H1 (cell line): ENCODE measurements around the gene PTPN3. TPM values are rescaled to one million over a fixed set of nuclear protein-coding genes. Genes with fewer than 3 reads are reported as not detected.

ENCODE experiments used
- CTCF ChIA-PET: fragments of 300-600 bp; sonication (Branson Sonifier 250); formaldehyde crosslinking; loops from one replicate; lab custom pipeline; 2021; ENCODE audit not compliant: partially characterized antibody; lab: Charles Lee
- POLR2A ChIA-PET: fragments of 300-600 bp; sonication (Branson Sonifier 250); formaldehyde crosslinking; loops from one replicate; lab custom pipeline; 2021; ENCODE audit warnings: inconsistent platforms; ENCODE audit not compliant: partially characterized antibody; lab: Charles Lee
- DNase-seq, 2 experiments: peaks; one replicate each; pipeline versions ENCODE4 v3.0.0 to v3.0.0-alpha.2; 2010 to 2022; ENCODE audit warnings: low spot score in 2 of 2, low read depth in 1 of 2, mixed read lengths in 1 of 2
- FAIRE-seq: peaks from 2 replicates; lab custom pipeline; 2011; peaks lifted over from hg19 to GRCh38; lab: Jason Lieb, UNC
- H2AFZ ChIP-seq: 2 replicates; pipeline ENCODE4 v1.8.1; 2012; ENCODE audit warnings: low read length, inconsistent platforms
- H2AK5ac ChIP-seq: 2 replicates; pipeline ENCODE4 v1.6.1; 2013; ENCODE audit warnings: low read depth, low read length
- H2BK120ac ChIP-seq: replicated peaks from 2 replicates; pipeline ENCODE3; 2013; ENCODE audit warnings: low read depth, low read length, inconsistent platforms
- H2BK12ac ChIP-seq: 2 replicates; pipeline ENCODE4 v1.6.1; 2013; ENCODE audit warnings: low read depth, low read length
- H2BK15ac ChIP-seq: 2 replicates; pipeline ENCODE4 v1.6.1; 2013; ENCODE audit warnings: low read length
- H2BK20ac ChIP-seq: 2 replicates; pipeline ENCODE4 v1.6.1; 2013; ENCODE audit warnings: low read length
- H2BK5ac ChIP-seq: 2 replicates; pipeline ENCODE4 v1.6.1; 2013; ENCODE audit warnings: low read depth, low read length
- H3K14ac ChIP-seq: 2 replicates; pipeline ENCODE4 v1.6.1; 2013; ENCODE audit warnings: inconsistent platforms; ENCODE audit not compliant: insufficient read length
- H3K18ac ChIP-seq: 2 replicates; pipeline ENCODE4 v1.6.1; 2013; ENCODE audit warnings: low read length; ENCODE audit errors: extremely low read depth
- H3K23ac ChIP-seq: 2 replicates; pipeline ENCODE4 v1.6.1; 2013; ENCODE audit warnings: inconsistent platforms; ENCODE audit not compliant: insufficient read length
- H3K23me2 ChIP-seq: 2 replicates; pipeline ENCODE4 v1.6.1; 2013; ENCODE audit warnings: low read depth, low read length
- H3K27ac ChIP-seq: 2 replicates; pipeline ENCODE4 v1.6.1; 2011; ENCODE audit warnings: low read depth, low read length, inconsistent platforms
- H3K27me3 ChIP-seq, 4 experiments: replicated peaks in 1 of 4; 1 replicate in 1 of 4; 2 replicates in 3 of 4; pipeline versions ENCODE4 v1.6.1 to v1.8.1; 2011 to 2013; ENCODE audit warnings: low read length in 3 of 4, mild to moderate bottlenecking in 3 of 4, inconsistent platforms in 2 of 4, mixed read lengths in 2 of 4, moderate library complexity in 1 of 4; ENCODE audit not compliant: control insufficient read depth in 3 of 4, insufficient read depth in 3 of 4; ENCODE audit errors: extremely low read depth in 1 of 4
- H3K36me3 ChIP-seq, 4 experiments: 2 replicates each; pipeline versions ENCODE4 v1.6.1 to v1.8.1; 2011 to 2013; ENCODE audit warnings: mild to moderate bottlenecking in 4 of 4, low read length in 3 of 4, moderate library complexity in 2 of 4, control low read depth in 1 of 4, inconsistent platforms in 1 of 4; ENCODE audit not compliant: insufficient read depth in 4 of 4, control insufficient read depth in 2 of 4
- H3K4ac ChIP-seq: replicated peaks from 2 replicates; pipeline ENCODE3; 2013; ENCODE audit warnings: low read length, low read depth, mixed read lengths, inconsistent platforms; ENCODE audit not compliant: insufficient read length
- H3K4me1 ChIP-seq, 4 experiments: replicated peaks in 1 of 4; 1 replicate in 1 of 4; 2 replicates in 3 of 4; pipeline versions ENCODE4 v1.6.1 to v1.8.1; 2011 to 2013; ENCODE audit warnings: low read length in 3 of 4, inconsistent platforms in 2 of 4, mixed read lengths in 1 of 4; ENCODE audit not compliant: insufficient read depth in 4 of 4, control insufficient read depth in 3 of 4
- H3K4me2 ChIP-seq, 2 experiments: 2 replicates each; pipeline versions ENCODE4 v1.6.1 to v1.8.1; 2011 to 2013; ENCODE audit warnings: low read depth in 2 of 2, low read length in 2 of 2, control low read depth in 1 of 2, inconsistent platforms in 1 of 2, mild to moderate bottlenecking in 1 of 2; ENCODE audit not compliant: insufficient read depth in 1 of 2
- H3K4me3 ChIP-seq, 4 experiments: fragments of 200-600, 300-600 bp in 1 of 4; sonication (generic), shearing (Covaris generic), sonication (Bioruptor Twin) in 1 of 4; 2 replicates each; pipeline versions ENCODE4 v1.5.1 to v1.8.1; 2011 to 2016; ENCODE audit warnings: low read length in 4 of 4, low read depth in 3 of 4, control low read depth in 2 of 4, inconsistent platforms in 2 of 4, mild to moderate bottlenecking in 2 of 4, mixed read lengths in 1 of 4, moderate library complexity in 1 of 4; ENCODE audit not compliant: insufficient read depth in 2 of 4; ENCODE audit errors: extremely low read depth in 1 of 4
- H3K56ac ChIP-seq: replicated peaks from 2 replicates; pipeline ENCODE3; 2013; ENCODE audit warnings: low read depth, mild to moderate bottlenecking, mixed read lengths, low read length, inconsistent platforms; ENCODE audit not compliant: insufficient read length
- H3K79me1 ChIP-seq: 2 replicates; pipeline ENCODE4 v1.6.1; 2013; ENCODE audit warnings: low read depth, low read length, control low read depth
- H3K79me2 ChIP-seq, 2 experiments: 2 replicates each; pipeline versions ENCODE4 v1.6.1 to v1.8.1; 2012 to 2013; ENCODE audit warnings: low read length in 2 of 2, mild to moderate bottlenecking in 2 of 2, inconsistent platforms in 1 of 2; ENCODE audit not compliant: insufficient read depth in 2 of 2, control insufficient read depth in 1 of 2
- H3K9ac ChIP-seq, 4 experiments: replicated peaks in 1 of 4; 1 replicate in 1 of 4; 2 replicates in 3 of 4; pipeline versions ENCODE4 v1.6.1 to v1.8.1; 2011 to 2013; ENCODE audit warnings: low read depth in 3 of 4, low read length in 3 of 4, control low read depth in 2 of 4, mild to moderate bottlenecking in 2 of 4, moderate library complexity in 2 of 4, inconsistent platforms in 1 of 4; ENCODE audit errors: extremely low read depth in 1 of 4
- H3K9me3 ChIP-seq, 2 experiments: 2 replicates each; pipeline versions ENCODE4 v1.6.1 to v1.8.1; 2012 to 2013; ENCODE audit warnings: mild to moderate bottlenecking in 2 of 2, moderate library complexity in 2 of 2, control low read depth in 1 of 2, inconsistent platforms in 1 of 2, low read depth in 1 of 2, low read length in 1 of 2, mixed read lengths in 1 of 2; ENCODE audit not compliant: insufficient read depth in 2 of 2
- H4K20me1 ChIP-seq, 2 experiments: replicated peaks in 1 of 2; 2 replicates each; pipeline versions ENCODE3 to v1.8.1; 2011 to 2013; ENCODE audit warnings: inconsistent platforms in 2 of 2, low read length in 2 of 2, mild to moderate bottlenecking in 1 of 2; ENCODE audit not compliant: insufficient read depth in 2 of 2, control insufficient read depth in 1 of 2
- H4K5ac ChIP-seq: 2 replicates; pipeline ENCODE4 v1.6.1; 2013; ENCODE audit warnings: low read length, low read depth, mixed read lengths, inconsistent platforms; ENCODE audit not compliant: insufficient read length
- H4K8ac ChIP-seq: 2 replicates; pipeline ENCODE4 v1.8.0; 2013; ENCODE audit warnings: mild to moderate bottlenecking, moderate library complexity, low read length, inconsistent platforms; ENCODE audit not compliant: insufficient read depth; ENCODE audit errors: extremely low read depth
- H4K91ac ChIP-seq: replicated peaks from 2 replicates; pipeline ENCODE3; 2013; ENCODE audit warnings: low read length, mixed read lengths, inconsistent platforms; ENCODE audit not compliant: insufficient read length
- BRCA1 ChIP-seq: IDR thresholded peaks from 2 replicates; pipeline ENCODE4 v1.6.1; 2012; ENCODE audit warnings: low read depth, low read length, improper control_type of control experiment
- EP300 ChIP-seq, 2 experiments: IDR thresholded peaks; 1 replicate in 1 of 2; 2 replicates in 1 of 2; pipeline ENCODE4 v1.6.1; 2011 to 2012; ENCODE audit warnings: low read depth in 2 of 2, low read length in 2 of 2, mild to moderate bottlenecking in 2 of 2, borderline replicate concordance in 1 of 2, inconsistent platforms in 1 of 2, moderate library complexity in 1 of 2
- WGBS, 2 experiments: shearing (Covaris generic) in 1 of 2; methylation state at CpG; one replicate each; pipeline versions ENCODE4 v1.1.6 to v1.1.7; 2013 to 2015; ENCODE audit warnings: low lambda C conversion rate in 2 of 2, mixed read lengths in 2 of 2, inconsistent platforms in 1 of 2, low coverage in 1 of 2, missing lambda C conversion rate in 1 of 2; ENCODE audit not compliant: insufficient replicate concordance in 2 of 2, insufficient coverage in 1 of 2, insufficient read length in 1 of 2; ENCODE audit errors: extremely low coverage in 1 of 2, missing lambda C conversion rate in 1 of 2; 5-methylcytosine and 5-hydroxymethylcytosine counted together
- polyA plus RNA-seq, 7 experiments: library from polyadenylated mRNA; depleted of rRNA in 3 of 7; stranded (reverse) in 5 of 7; unstranded in 2 of 7; fragments of >200 nt in 5 of 7; fragments of 200-250 nt in 2 of 7; gene quantifications; 1 replicate in 5 of 7; 2 replicates in 1 of 7; 4 replicates in 1 of 7; pipeline versions ENCODE4 v1.2.1 to v1.2.3, GENCODE V29; 2011 to 2013; ENCODE audit warnings: missing spikeins in 2 of 7, mixed read lengths in 2 of 7
- total RNA-seq: library from RNA; stranded (reverse); fragmentation: NEBNext Ultra II Directional; extraction: Animal tissue kit (Norgen Biotek cat#: 25700); gene quantifications from 2 replicates; pipeline ENCODE4 v1.2.1, GENCODE V29; 2021
- TF ChIP-seq, protein P1 (sequence below): IDR thresholded peaks from 2 replicates; pipeline ENCODE4 v1.6.1; 2012; ENCODE audit warnings: inconsistent platforms

Gene PTPN3
- total and polyA plus RNA-seq, 2 of the 8 experiments (the other 6 are each of a cell fraction or from before 2014, with no cell fraction given) = 2.9 to 3.7 TPM

GRCh38 chr9:109518621-109519335 lies 20.7 kb upstream of the PTPN3 start:
- CTCF ChIA-PET = interaction anchor here (0.6 to 2.1 kb wide), 7 partner anchors 9 to 296 kb away, joined by 3 to 12 read pairs (median 4); no protein-coding TSS in a partner anchor
- TF ChIP-seq, protein P1, sequence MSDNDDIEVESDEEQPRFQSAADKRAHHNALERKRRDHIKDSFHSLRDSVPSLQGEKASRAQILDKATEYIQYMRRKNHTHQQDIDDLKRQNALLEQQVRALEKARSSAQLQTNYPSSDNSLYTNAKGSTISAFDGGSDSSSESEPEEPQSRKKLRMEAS = no peak
- TF ChIP-seq BRCA1 (no peak), EP300 (IDR thresholded peaks at IDR 0.05; ENCODE audit: borderline replicate concordance in 1 of 2, low read depth in 2 of 2, low read length in 2 of 2) (no peak)

More at GRCh38 chr9:109518621-109519335, 20.7 kb upstream of the PTPN3 start:
- Histone ChIP-seq H3K27me3 (no peaks in the 10 kb centered on the region), H3K9me3 (no peaks in the 10 kb centered on the region), H4K91ac (no peak overlapping the region), H3K4me2 (no peak overlapping the region), H3K36me3 (no peaks in the 10 kb centered on the region), H4K20me1 (no peaks in the 10 kb centered on the region), H2BK15ac (no peak overlapping the region), H3K23me2 (no peaks in the 10 kb centered on the region), H2BK12ac (no peak overlapping the region), H3K79me2 (no peaks in the 10 kb centered on the region), H2BK5ac (no peak overlapping the region), H4K5ac (no peak overlapping the region), H3K56ac (no peak overlapping the region), H3K4me3 (no peak overlapping the region), H3K9ac (no peak overlapping the region), H2AK5ac (no peak overlapping the region), H3K23ac (no peak overlapping the region), H4K8ac (no peak overlapping the region), H2BK120ac (no peak overlapping the region), H2AFZ (no peak overlapping the region), H3K18ac (no peak overlapping the region), H3K79me1 (no peaks in the 10 kb centered on the region), H3K14ac (no peak overlapping the region), H3K4me1 (no peaks in the 10 kb centered on the region), H2BK20ac (no peak overlapping the region), H3K4ac (no peak overlapping the region), H3K27ac (no peak overlapping the region)
- FAIRE-seq = no peak
- DNase-seq = no peak
- POLR2A ChIA-PET = no interaction called here
- 92% methylated on average over 4 of the region's 4 CpGs; no CpG with 5 or more reads in 1 of the 2 experiments for WGBS, 2 experiments
